Body of pancreas (tissue), 4 donors: ENCODE measurements around the gene ATP2B2. TPM values are rescaled to one million over a fixed set of nuclear protein-coding genes. Genes with fewer than 3 reads are reported as not detected.
A peak's percentile ranks its signal among the peaks of the same experiment; 100 is the strongest.

Experiments
- ATAC-seq: fragments of 150-250 bp; one replicate; pipeline ENCODE4 v1.9.1; 2016
- DNase-seq, 4 donors: peaks; one replicate each; pipeline ENCODE4 v3.0.0-alpha.2; 2019
- H3K27ac ChIP-seq, 4 donors: fragments of 200-600 bp; sonication (generic); 1 replicate in 3 of 4; 2 replicates in 1 of 4; pipeline versions ENCODE4 v1.5.1 to v1.6.1; 2016 to 2019; ENCODE audit warnings: mild to moderate bottlenecking in 1 of 4, mixed read lengths in 1 of 4, moderate library complexity in 1 of 4
- H3K27me3 ChIP-seq, 2 donors: fragments of 200-600 bp; sonication (generic); one replicate each; pipeline ENCODE4 v1.6.0; 2016; ENCODE audit warnings: mild to moderate bottlenecking in 1 of 2
- H3K36me3 ChIP-seq, 2 donors: fragments of 200-600 bp; sonication (generic); replicated peaks in 1 of 2; 2 replicates each; pipeline ENCODE4 v1.5.1; 2016; ENCODE audit warnings: low read depth in 2 of 2; ENCODE audit not compliant: insufficient read depth in 1 of 2
- H3K4me1 ChIP-seq: fragments of 200-600 bp; sonication (generic); one replicate; pipeline ENCODE4 v1.6.0; 2016
- H3K4me3 ChIP-seq, 2 donors: fragments of 200-600 bp; sonication (generic); 1 replicate in 1 of 2; 2 replicates in 1 of 2; pipeline ENCODE4 v1.5.1; 2016 to 2019
- H3K9me3 ChIP-seq, 3 donors: fragments of 200-600 bp; sonication (generic); 1 replicate in 2 of 3; 2 replicates in 1 of 3; pipeline ENCODE4 v1.5.1; 2016
- CTCF ChIP-seq, 7 experiments: fragments of 450-650 bp in 4 of 7; fragments of 200-600 bp in 3 of 7; sonication (generic) in 3 of 7; IDR thresholded peaks; one replicate each; pipeline ENCODE4 v1.5.1; 2016 to 2019; ENCODE audit warnings: antibody characterized with exemption in 7 of 7
- POLR2A ChIP-seq, 3 donors: fragments of 450-650 bp; IDR thresholded peaks; one replicate each; pipeline ENCODE4 v1.6.1; 2016; ENCODE audit warnings: antibody characterized with exemption in 3 of 3, mild to moderate bottlenecking in 2 of 3
- WGBS, 2 donors: methylation state at CpG; one replicate each; pipeline ENCODE4 v1.1.5; 2017; 5-methylcytosine and 5-hydroxymethylcytosine counted together
- intact Hi-C: fragments of 100-400 bp; cut with DNase I; formaldehyde crosslinking; loops from one replicate; pipeline ENCODE4 v1.15.1; 2023
- total RNA-seq, 2 donors: library from RNA; depleted of rRNA; stranded (reverse); fragments of >200 nt; gene quantifications; one replicate each; pipeline ENCODE4 v1.1.0, GENCODE V29; 2016

The ATP2B2 gene
- total RNA-seq, 2 donors from 2014 or later: 0.52 TPM; not detected in 1

- Histone ChIP-seq H3K36me3 (no peaks in the 10 kb centered on the region), H3K4me3 (no peak overlapping the region), H3K9me3 (no peaks in the 10 kb centered on the region), H3K27ac (no peak overlapping the region), H3K27me3 (no peaks in the 10 kb centered on the region), H3K4me1 (no peaks in the 10 kb centered on the region)
- no peak for DNase-seq
- no peak for ATAC-seq
- WGBS, 2 donors: 62 to 66% methylated on average over 11 to 13 of the region's 13 CpGs
- TF ChIP-seq POLR2A (IDR thresholded peaks at IDR 0.05): no peak
- intact Hi-C loops: no loop called here
Observed at GRCh38 chr3:10347648-10348403, 157.6 kb downstream of the ATP2B2 start.

DNA sequence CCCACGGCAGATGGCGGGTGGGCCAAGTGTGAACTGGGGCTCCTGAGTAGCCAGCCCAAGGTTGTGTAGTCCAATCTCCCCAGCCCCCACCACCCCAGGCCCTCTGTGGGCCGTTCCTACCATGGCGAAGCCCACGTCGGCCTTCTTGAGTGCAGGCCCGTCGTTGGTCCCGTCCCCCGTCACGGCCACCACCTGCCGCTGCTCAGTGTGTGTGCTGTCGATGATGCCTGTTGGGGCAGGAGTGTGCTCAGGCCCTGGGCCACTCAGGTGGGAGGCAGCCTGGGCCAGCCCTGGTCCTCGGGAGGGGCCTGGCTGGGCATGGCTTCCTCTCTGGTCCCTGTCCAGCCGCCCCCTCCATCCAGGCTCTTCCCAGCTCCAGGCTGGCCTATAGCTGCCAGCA lies 159.5 kb downstream of the ATP2B2 start:
- Histone ChIP-seq H3K4me1 (no peaks in the 10 kb centered on the region), H3K27me3 (no peaks in the 10 kb centered on the region), H3K36me3 (no peaks in the 10 kb centered on the region), H3K9me3 (no peaks in the 10 kb centered on the region), H3K4me3 (no peak overlapping the region), H3K27ac (no peak overlapping the region)
- 73 to 78% methylated on average over 3 to 14 of the region's 15 CpGs for WGBS, 2 donors
- DNase-seq (no peak), ATAC-seq (no peak)
- intact Hi-C loops: no loop called here
- TF ChIP-seq POLR2A (IDR thresholded peaks at IDR 0.05) (no peak), CTCF (IDR thresholded peaks at IDR 0.05) (no peak)

- H3K4me3 ChIP-seq: no peak overlapping the region
- no peaks in the 10 kb centered on the region for H3K4me1 ChIP-seq
- no peak for ATAC-seq
- WGBS, 2 donors: 20 to 45% methylated on average over 1 to 19 of the region's 19 CpGs
- TF ChIP-seq CTCF (IDR thresholded peaks at IDR 0.05) (no peak), POLR2A (IDR thresholded peaks at IDR 0.05) (no peak)
- no peaks in the 10 kb centered on the region for H3K9me3 ChIP-seq
- H3K27ac ChIP-seq: no peak overlapping the region
- intact Hi-C loops: loop anchor here (5.0 kb wide), 1 partner anchor 392 kb away; no protein-coding TSS in a partner anchor
- no peaks in the 10 kb centered on the region for H3K36me3 ChIP-seq
- H3K27me3 ChIP-seq: no peaks in the 10 kb centered on the region
- no peak for DNase-seq
Observed at GRCh38 chr3:10344944-10345575, 160.3 kb downstream of the ATP2B2 start.

DNA sequence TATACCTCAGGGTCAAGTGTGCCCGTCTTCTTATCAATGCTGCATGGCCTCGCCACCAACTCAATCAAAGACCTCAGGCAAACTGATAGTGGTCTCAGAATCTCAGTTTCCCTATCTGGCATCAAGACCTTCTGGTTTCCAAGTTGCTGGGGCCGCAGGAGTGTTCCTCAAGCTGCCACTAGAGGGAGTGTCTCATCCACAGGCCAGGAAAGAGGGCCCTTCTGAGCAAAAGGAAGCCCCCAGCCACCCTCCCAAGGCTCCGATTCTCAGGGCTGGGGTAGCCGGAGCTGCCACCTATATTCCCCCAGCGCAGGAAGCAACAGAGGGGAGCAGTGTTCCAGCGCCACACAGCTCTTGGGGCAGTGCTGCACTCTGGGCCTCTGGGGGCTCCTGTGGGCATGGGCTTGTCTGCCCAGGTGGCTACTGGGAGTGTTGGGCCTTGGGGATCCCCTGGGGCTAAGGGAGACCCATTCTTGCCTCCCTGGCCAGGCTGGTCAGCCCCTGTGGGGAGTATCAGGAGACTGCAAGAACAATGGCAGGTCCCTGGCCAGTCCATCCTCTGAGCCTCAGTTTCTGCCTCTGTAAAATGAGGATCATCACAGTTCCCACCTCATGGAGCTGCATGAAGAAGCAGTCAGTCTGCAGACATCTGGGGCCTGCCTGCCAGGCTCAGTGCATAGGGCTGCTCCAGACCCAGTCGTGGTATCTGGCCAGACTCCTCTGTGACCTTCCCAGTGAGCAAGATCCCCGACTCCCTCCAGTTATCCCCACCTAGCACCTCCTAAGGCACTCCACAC lies 161.0 kb downstream of the ATP2B2 start:
- intact Hi-C loops: loop anchor here (5.0 kb wide), 1 partner anchor 393 kb away; no protein-coding TSS in a partner anchor
- DNase-seq: peak; percentile 30 to 54 (median 44)
- Histone ChIP-seq H3K4me3 (no peak overlapping the region), H3K4me1 (no peaks in the 10 kb centered on the region), H3K27ac (no peak overlapping the region), H3K9me3 (no peaks in the 10 kb centered on the region), H3K36me3 (no peaks in the 10 kb centered on the region), H3K27me3 (no peaks in the 10 kb centered on the region)
- peak; percentile 57 to 86 (median 78) for TF ChIP-seq CTCF (IDR thresholded peaks at IDR 0.05)
- no peak for TF ChIP-seq POLR2A (IDR thresholded peaks at IDR 0.05)
- 8 to 27% methylated on average over 4 to 9 of the region's 9 CpGs for WGBS, 2 donors
- ATAC-seq: no peak

DNA sequence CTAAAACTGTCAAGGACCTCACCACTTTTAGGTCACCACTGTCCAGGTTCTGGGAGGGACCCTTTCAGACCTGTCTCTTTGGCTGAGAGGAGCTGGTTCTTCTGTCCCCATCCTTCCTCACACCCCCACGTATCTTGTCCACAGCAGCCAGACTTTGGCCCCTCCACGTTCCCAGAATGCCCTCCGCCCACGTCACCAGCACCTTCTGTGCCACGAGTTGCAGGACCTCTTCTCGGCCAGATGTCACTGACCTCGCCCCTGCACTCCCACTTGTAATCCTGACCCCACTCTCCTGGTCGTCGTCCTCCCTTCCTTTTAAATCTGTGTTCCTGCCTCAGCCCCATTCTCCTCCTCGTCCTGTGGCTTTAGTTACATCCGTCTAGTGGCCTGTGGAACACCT lies 161.9 kb downstream of the ATP2B2 start:
- DNase-seq: no peak
- no peak overlapping the region for H3K27ac ChIP-seq
- no peaks in the 10 kb centered on the region for H3K9me3 ChIP-seq
- intact Hi-C loops: loop anchor here (5.0 kb wide), 1 partner anchor 394 kb away; no protein-coding TSS in a partner anchor
- no peaks in the 10 kb centered on the region for H3K4me1 ChIP-seq
- ATAC-seq: no peak
- no peaks in the 10 kb centered on the region for H3K27me3 ChIP-seq
- no peak overlapping the region for H3K4me3 ChIP-seq
- 31 to 32% methylated on average over 11 of the region's 11 CpGs for WGBS, 2 donors
- no peaks in the 10 kb centered on the region for H3K36me3 ChIP-seq
- TF ChIP-seq POLR2A (IDR thresholded peaks at IDR 0.05) (no peak), CTCF (IDR thresholded peaks at IDR 0.05) (no peak)
